H1 (cell line): ENCODE measurements around the gene CDC42EP2. TPM values are rescaled to one million over a fixed set of nuclear protein-coding genes. Genes with fewer than 3 reads are reported as not detected.

Source experiments
- CTCF ChIA-PET: fragments of 300-600 bp; sonication (Branson Sonifier 250); formaldehyde crosslinking; loops from one replicate; lab custom pipeline; 2021; ENCODE audit not compliant: partially characterized antibody; lab: Charles Lee
- POLR2A ChIA-PET: fragments of 300-600 bp; sonication (Branson Sonifier 250); formaldehyde crosslinking; loops from one replicate; lab custom pipeline; 2021; ENCODE audit warnings: inconsistent platforms; ENCODE audit not compliant: partially characterized antibody; lab: Charles Lee
- DNase-seq, 2 experiments: peaks; one replicate each; pipeline versions ENCODE4 v3.0.0 to v3.0.0-alpha.2; 2010 to 2022; ENCODE audit warnings: low spot score in 2 of 2, low read depth in 1 of 2, mixed read lengths in 1 of 2
- FAIRE-seq: peaks from 2 replicates; lab custom pipeline; 2011; peaks lifted over from hg19 to GRCh38; lab: Jason Lieb, UNC
- H2AFZ ChIP-seq: 2 replicates; pipeline ENCODE4 v1.8.1; 2012; ENCODE audit warnings: low read length, inconsistent platforms
- H2AK5ac ChIP-seq: 2 replicates; pipeline ENCODE4 v1.6.1; 2013; ENCODE audit warnings: low read depth, low read length
- H2BK120ac ChIP-seq: replicated peaks from 2 replicates; pipeline ENCODE3; 2013; ENCODE audit warnings: low read depth, low read length, inconsistent platforms
- H2BK12ac ChIP-seq: 2 replicates; pipeline ENCODE4 v1.6.1; 2013; ENCODE audit warnings: low read depth, low read length
- H2BK15ac ChIP-seq: 2 replicates; pipeline ENCODE4 v1.6.1; 2013; ENCODE audit warnings: low read length
- H2BK20ac ChIP-seq: 2 replicates; pipeline ENCODE4 v1.6.1; 2013; ENCODE audit warnings: low read length
- H2BK5ac ChIP-seq: 2 replicates; pipeline ENCODE4 v1.6.1; 2013; ENCODE audit warnings: low read depth, low read length
- H3K14ac ChIP-seq: 2 replicates; pipeline ENCODE4 v1.6.1; 2013; ENCODE audit warnings: inconsistent platforms; ENCODE audit not compliant: insufficient read length
- H3K18ac ChIP-seq: 2 replicates; pipeline ENCODE4 v1.6.1; 2013; ENCODE audit warnings: low read length; ENCODE audit errors: extremely low read depth
- H3K23ac ChIP-seq: 2 replicates; pipeline ENCODE4 v1.6.1; 2013; ENCODE audit warnings: inconsistent platforms; ENCODE audit not compliant: insufficient read length
- H3K23me2 ChIP-seq: 2 replicates; pipeline ENCODE4 v1.6.1; 2013; ENCODE audit warnings: low read depth, low read length
- H3K27ac ChIP-seq: 2 replicates; pipeline ENCODE4 v1.6.1; 2011; ENCODE audit warnings: low read depth, low read length, inconsistent platforms
- H3K27me3 ChIP-seq, 4 experiments: replicated peaks in 1 of 4; 1 replicate in 1 of 4; 2 replicates in 3 of 4; pipeline versions ENCODE4 v1.6.1 to v1.8.1; 2011 to 2013; ENCODE audit warnings: low read length in 3 of 4, mild to moderate bottlenecking in 3 of 4, inconsistent platforms in 2 of 4, mixed read lengths in 2 of 4, moderate library complexity in 1 of 4; ENCODE audit not compliant: control insufficient read depth in 3 of 4, insufficient read depth in 3 of 4; ENCODE audit errors: extremely low read depth in 1 of 4
- H3K36me3 ChIP-seq, 4 experiments: 2 replicates each; pipeline versions ENCODE4 v1.6.1 to v1.8.1; 2011 to 2013; ENCODE audit warnings: mild to moderate bottlenecking in 4 of 4, low read length in 3 of 4, moderate library complexity in 2 of 4, control low read depth in 1 of 4, inconsistent platforms in 1 of 4; ENCODE audit not compliant: insufficient read depth in 4 of 4, control insufficient read depth in 2 of 4
- H3K4ac ChIP-seq: replicated peaks from 2 replicates; pipeline ENCODE3; 2013; ENCODE audit warnings: low read length, low read depth, mixed read lengths, inconsistent platforms; ENCODE audit not compliant: insufficient read length
- H3K4me1 ChIP-seq, 4 experiments: replicated peaks in 1 of 4; 1 replicate in 1 of 4; 2 replicates in 3 of 4; pipeline versions ENCODE4 v1.6.1 to v1.8.1; 2011 to 2013; ENCODE audit warnings: low read length in 3 of 4, inconsistent platforms in 2 of 4, mixed read lengths in 1 of 4; ENCODE audit not compliant: insufficient read depth in 4 of 4, control insufficient read depth in 3 of 4
- H3K4me2 ChIP-seq, 2 experiments: 2 replicates each; pipeline versions ENCODE4 v1.6.1 to v1.8.1; 2011 to 2013; ENCODE audit warnings: low read depth in 2 of 2, low read length in 2 of 2, control low read depth in 1 of 2, inconsistent platforms in 1 of 2, mild to moderate bottlenecking in 1 of 2; ENCODE audit not compliant: insufficient read depth in 1 of 2
- H3K4me3 ChIP-seq, 4 experiments: fragments of 200-600, 300-600 bp in 1 of 4; sonication (generic), shearing (Covaris generic), sonication (Bioruptor Twin) in 1 of 4; 2 replicates each; pipeline versions ENCODE4 v1.5.1 to v1.8.1; 2011 to 2016; ENCODE audit warnings: low read length in 4 of 4, low read depth in 3 of 4, control low read depth in 2 of 4, inconsistent platforms in 2 of 4, mild to moderate bottlenecking in 2 of 4, mixed read lengths in 1 of 4, moderate library complexity in 1 of 4; ENCODE audit not compliant: insufficient read depth in 2 of 4; ENCODE audit errors: extremely low read depth in 1 of 4
- H3K56ac ChIP-seq: replicated peaks from 2 replicates; pipeline ENCODE3; 2013; ENCODE audit warnings: low read depth, mild to moderate bottlenecking, mixed read lengths, low read length, inconsistent platforms; ENCODE audit not compliant: insufficient read length
- H3K79me1 ChIP-seq: 2 replicates; pipeline ENCODE4 v1.6.1; 2013; ENCODE audit warnings: low read depth, low read length, control low read depth
- H3K79me2 ChIP-seq, 2 experiments: 2 replicates each; pipeline versions ENCODE4 v1.6.1 to v1.8.1; 2012 to 2013; ENCODE audit warnings: low read length in 2 of 2, mild to moderate bottlenecking in 2 of 2, inconsistent platforms in 1 of 2; ENCODE audit not compliant: insufficient read depth in 2 of 2, control insufficient read depth in 1 of 2
- H3K9ac ChIP-seq, 4 experiments: replicated peaks in 1 of 4; 1 replicate in 1 of 4; 2 replicates in 3 of 4; pipeline versions ENCODE4 v1.6.1 to v1.8.1; 2011 to 2013; ENCODE audit warnings: low read depth in 3 of 4, low read length in 3 of 4, control low read depth in 2 of 4, mild to moderate bottlenecking in 2 of 4, moderate library complexity in 2 of 4, inconsistent platforms in 1 of 4; ENCODE audit errors: extremely low read depth in 1 of 4
- H3K9me3 ChIP-seq, 2 experiments: 2 replicates each; pipeline versions ENCODE4 v1.6.1 to v1.8.1; 2012 to 2013; ENCODE audit warnings: mild to moderate bottlenecking in 2 of 2, moderate library complexity in 2 of 2, control low read depth in 1 of 2, inconsistent platforms in 1 of 2, low read depth in 1 of 2, low read length in 1 of 2, mixed read lengths in 1 of 2; ENCODE audit not compliant: insufficient read depth in 2 of 2
- H4K20me1 ChIP-seq, 2 experiments: replicated peaks in 1 of 2; 2 replicates each; pipeline versions ENCODE3 to v1.8.1; 2011 to 2013; ENCODE audit warnings: inconsistent platforms in 2 of 2, low read length in 2 of 2, mild to moderate bottlenecking in 1 of 2; ENCODE audit not compliant: insufficient read depth in 2 of 2, control insufficient read depth in 1 of 2
- H4K5ac ChIP-seq: 2 replicates; pipeline ENCODE4 v1.6.1; 2013; ENCODE audit warnings: low read length, low read depth, mixed read lengths, inconsistent platforms; ENCODE audit not compliant: insufficient read length
- H4K8ac ChIP-seq: 2 replicates; pipeline ENCODE4 v1.8.0; 2013; ENCODE audit warnings: mild to moderate bottlenecking, moderate library complexity, low read length, inconsistent platforms; ENCODE audit not compliant: insufficient read depth; ENCODE audit errors: extremely low read depth
- H4K91ac ChIP-seq: replicated peaks from 2 replicates; pipeline ENCODE3; 2013; ENCODE audit warnings: low read length, mixed read lengths, inconsistent platforms; ENCODE audit not compliant: insufficient read length
- POLR2A ChIP-seq, 2 experiments: IDR thresholded peaks; 1 replicate in 1 of 2; 2 replicates in 1 of 2; pipeline ENCODE4 v1.6.1; 2011; ENCODE audit warnings: low read depth in 2 of 2, low read length in 2 of 2, mild to moderate bottlenecking in 2 of 2; ENCODE audit errors: control extremely low read depth in 1 of 2
- RXRA ChIP-seq: IDR thresholded peaks from 2 replicates; pipeline ENCODE4 v1.6.1; 2011; ENCODE audit warnings: low read depth, mild to moderate bottlenecking, low read length, moderate library complexity; ENCODE audit not compliant: insufficient read depth
- SUZ12 ChIP-seq: fragments of 200-600 bp; sonication (generic); IDR thresholded peaks from 2 replicates; pipeline ENCODE4 v1.6.1; 2012; ENCODE audit warnings: mild to moderate bottlenecking, inconsistent platforms, low read length, moderate library complexity, mixed read lengths
- WGBS, 2 experiments: shearing (Covaris generic) in 1 of 2; methylation state at CpG; one replicate each; pipeline versions ENCODE4 v1.1.6 to v1.1.7; 2013 to 2015; ENCODE audit warnings: low lambda C conversion rate in 2 of 2, mixed read lengths in 2 of 2, inconsistent platforms in 1 of 2, low coverage in 1 of 2, missing lambda C conversion rate in 1 of 2; ENCODE audit not compliant: insufficient replicate concordance in 2 of 2, insufficient coverage in 1 of 2, insufficient read length in 1 of 2; ENCODE audit errors: extremely low coverage in 1 of 2, missing lambda C conversion rate in 1 of 2; 5-methylcytosine and 5-hydroxymethylcytosine counted together
- polyA plus RNA-seq, 7 experiments: library from polyadenylated mRNA; depleted of rRNA in 3 of 7; stranded (reverse) in 5 of 7; unstranded in 2 of 7; fragments of >200 nt in 5 of 7; fragments of 200-250 nt in 2 of 7; gene quantifications; 1 replicate in 5 of 7; 2 replicates in 1 of 7; 4 replicates in 1 of 7; pipeline versions ENCODE4 v1.2.1 to v1.2.3, GENCODE V29; 2011 to 2013; ENCODE audit warnings: missing spikeins in 2 of 7, mixed read lengths in 2 of 7
- total RNA-seq: library from RNA; stranded (reverse); fragmentation: NEBNext Ultra II Directional; extraction: Animal tissue kit (Norgen Biotek cat#: 25700); gene quantifications from 2 replicates; pipeline ENCODE4 v1.2.1, GENCODE V29; 2021

CDC42EP2 gene
- total and polyA plus RNA-seq, 2 of the 8 experiments (the other 6 are each of a cell fraction or from before 2014, with no cell fraction given), result 11.8 to 13.3 TPM

GRCh38 chr11:65295001-65295400 is 19.7 kb upstream of the CDC42EP2 start:
- Histone ChIP-seq H2AFZ (no peak overlapping the region), H3K4me3 (no peak overlapping the region)
- no peak for TF ChIP-seq POLR2A (IDR thresholded peaks at IDR 0.05; ENCODE audit: control extremely low read depth in 1 of 2, low read depth in 2 of 2, low read length in 2 of 2)
- no peak for TF ChIP-seq RXRA
- TF ChIP-seq SUZ12, result no peak
- TF ChIP-seq, all 59 proteins: peak for 0
- no peaks in the 10 kb centered on the region for H3K23me2 ChIP-seq
- H3K14ac ChIP-seq, result no peak overlapping the region
- no peaks in the 10 kb centered on the region; the same call in 1 of the 2 replicates for H3K79me1 ChIP-seq
- no peak overlapping the region for H2BK120ac ChIP-seq
- no peak overlapping the region for H2AK5ac ChIP-seq
- peaks cover 32 to 74% (median 56%) of the 10 kb centered on the region in 4 experiments for H3K36me3 ChIP-seq
- no peak overlapping the region for H2BK12ac ChIP-seq
- no peaks in the 10 kb centered on the region for H4K20me1 ChIP-seq
- H3K9ac ChIP-seq, result no peak overlapping the region
- H2BK5ac ChIP-seq, result no peak overlapping the region
- H2BK15ac ChIP-seq, result no peak overlapping the region
- FAIRE-seq, result no peak
- H2BK20ac ChIP-seq, result no peak overlapping the region
- no peak overlapping the region for H3K18ac ChIP-seq
- ChIA-PET POLR2A (interaction anchor here (1.0 to 1.7 kb wide), 5 partner anchors 13 to 32 kb away, joined by 3 to 4 read pairs (median 3); no protein-coding TSS in a partner anchor), CTCF (interaction anchor here (1.4 to 52.8 kb wide), 4 partner anchors 8 to 215 kb away, joined by 3 to 1179 read pairs (median 591); partner anchors contain the start of genes CDC42EP2 and DPF2)
- H3K4ac ChIP-seq, result no peak overlapping the region
- H3K4me1 ChIP-seq, result no peaks in the 10 kb centered on the region
- WGBS, 2 experiments, result 86% methylated on average over 11 of the region's 11 CpGs; no CpG with 5 or more reads in 1 of the 2 experiments
- H4K91ac ChIP-seq, result no peak overlapping the region
- H3K56ac ChIP-seq, result no peak overlapping the region
- H4K8ac ChIP-seq, result no peak overlapping the region
- no peaks in the 10 kb centered on the region for H3K79me2 ChIP-seq
- no peak overlapping the region for H3K4me2 ChIP-seq
- no peak overlapping the region for H3K23ac ChIP-seq
- H3K9me3 ChIP-seq, result no peaks in the 10 kb centered on the region
- no peak for DNase-seq
- H4K5ac ChIP-seq, result no peak overlapping the region
- H3K27me3 ChIP-seq, result no peaks in the 10 kb centered on the region
- H3K27ac ChIP-seq, result no peak overlapping the region
